Measurements from ENCODE around the gene PRR29.

Gene PRR29

GRCh38 chr17:64008346-64008745 is 10.2 kb downstream of the PRR29 start:
- CTCF ChIA-PET, result interaction anchor here (1.8 kb wide), 1 partner anchor 14 kb away, joined by 4 read pairs; no protein-coding TSS in a partner anchor
- no peak for DNase-seq (ENCODE audit: extremely low spot score)

GRCh38 chr17:64008830-64009229 is 10.7 kb downstream of the PRR29 start:
- ChIA-PET CTCF (no interaction called here), POLR2A (no interaction called here)
- TF ChIP-seq CTCF (IDR thresholded peaks at IDR 0.05; ENCODE audit: control extremely low read depth, extremely low read depth, low read depth, missing control alignments), result no peak
- DNase-seq (ENCODE audit: extremely low spot score), result no peak

More at GRCh38 chr17:64008346-64008745, 10.2 kb downstream of the PRR29 start:
- TF ChIP-seq CTCF (IDR thresholded peaks at IDR 0.05; ENCODE audit: control extremely low read depth, extremely low read depth, low read depth, missing control alignments), result no peak
- POLR2A ChIA-PET, result no interaction called here

DNA sequence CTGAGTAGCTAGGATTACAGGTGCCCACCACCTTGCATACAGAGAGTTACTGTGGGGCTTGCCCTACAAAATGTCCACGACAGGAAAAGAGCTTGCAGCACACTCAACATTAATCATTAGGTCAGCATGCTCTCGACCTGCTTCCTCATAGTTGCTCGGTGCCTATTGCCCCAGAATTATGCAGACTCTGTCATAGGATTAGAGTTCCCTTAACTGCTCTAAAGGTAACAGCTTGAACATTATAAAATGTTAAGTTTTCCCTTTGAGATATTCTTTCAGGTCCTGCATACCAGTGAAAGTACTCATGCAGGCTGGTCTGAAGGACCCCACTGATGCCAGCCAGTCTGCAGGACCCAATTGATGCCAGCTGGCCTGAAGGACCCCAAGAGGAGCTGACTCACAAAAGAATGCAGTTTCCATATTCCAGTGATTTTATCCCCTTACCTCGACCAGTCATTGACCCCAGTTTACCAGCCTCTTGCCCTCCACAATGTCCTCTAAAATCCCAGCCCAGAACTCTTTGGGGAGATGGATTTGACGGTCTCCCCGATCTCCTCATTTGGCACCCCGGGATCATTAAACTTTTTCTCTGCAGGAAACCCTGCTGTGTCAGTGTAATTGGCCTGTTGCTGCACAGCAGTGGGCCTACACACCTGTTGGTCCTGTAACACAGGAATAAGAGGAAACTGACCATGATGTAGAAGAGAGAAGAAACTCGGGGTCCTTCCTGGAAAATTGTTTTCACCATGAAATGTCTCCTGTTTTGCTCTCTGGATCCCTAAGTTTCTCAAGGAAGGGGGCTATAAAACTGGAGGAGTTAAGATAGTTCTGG is 11.6 kb downstream of the PRR29 start:
- ChIA-PET CTCF (interaction anchor here (1.2 kb wide), 1 partner anchor 90 kb away, joined by 4 read pairs; no protein-coding TSS in a partner anchor), POLR2A (no interaction called here)
- no peak for DNase-seq (ENCODE audit: extremely low spot score)
- no peak for TF ChIP-seq CTCF (IDR thresholded peaks at IDR 0.05; ENCODE audit: control extremely low read depth, extremely low read depth, low read depth, missing control alignments)

DNA sequence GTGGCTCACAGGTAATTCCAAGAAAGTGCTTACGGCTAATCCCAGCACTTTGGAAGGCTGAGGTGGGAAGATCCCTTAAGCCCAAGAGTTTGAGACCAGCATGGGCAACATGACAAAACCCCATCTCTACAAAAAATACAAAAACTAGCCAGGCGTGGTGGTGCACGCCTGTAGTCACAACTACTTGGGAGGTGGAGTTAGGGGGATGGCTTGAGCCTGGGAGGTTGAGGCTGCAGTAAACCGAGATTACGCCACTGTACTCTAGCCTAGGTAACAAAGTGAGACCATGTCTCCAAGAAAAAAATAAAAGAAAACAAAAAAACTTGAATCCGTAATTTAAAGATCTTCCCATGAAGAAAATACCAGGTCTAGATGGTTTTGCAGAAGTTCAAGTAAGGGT is 17.3 kb downstream of the PRR29 start:
- ChIA-PET CTCF (no interaction called here), POLR2A (no interaction called here)
- no peak for TF ChIP-seq CTCF (IDR thresholded peaks at IDR 0.05; ENCODE audit: control extremely low read depth, extremely low read depth, low read depth, missing control alignments)
- no peak for DNase-seq (ENCODE audit: extremely low spot score)

- ChIA-PET POLR2A (interaction anchor here (1.1 kb wide), 1 partner anchor 130 kb away, joined by 4 read pairs; no protein-coding TSS in a partner anchor), CTCF (interaction anchor here (1.0 to 6.4 kb wide), 22 partner anchors 9 to 167 kb away, joined by 3 to 71 read pairs (median 4); partner anchors contain the start of gene GH1)
- DNase-seq (ENCODE audit: extremely low spot score), result no peak
- peak; percentile 33 for TF ChIP-seq CTCF (IDR thresholded peaks at IDR 0.05; ENCODE audit: control extremely low read depth, extremely low read depth, low read depth, missing control alignments)
These were observed 18.2 kb downstream of the PRR29 start for GRCh38 chr17:64016231-64016784.

- CTCF ChIA-PET, result interaction anchor here (1.0 to 6.4 kb wide), 22 partner anchors 9 to 168 kb away, joined by 3 to 71 read pairs (median 4); partner anchors contain the start of gene GH1
- POLR2A ChIA-PET, result interaction anchor here (1.0 to 1.1 kb wide), 2 partner anchors 113 to 129 kb away, joined by 4 read pairs; partner anchors contain the start of gene ERN1
- DNase-seq (ENCODE audit: extremely low spot score), result no peak
- no peak for TF ChIP-seq CTCF (IDR thresholded peaks at IDR 0.05; ENCODE audit: control extremely low read depth, extremely low read depth, low read depth, missing control alignments)
These were observed 18.8 kb downstream of the PRR29 start for GRCh38 chr17:64016974-64017373.

Data from GM10248 (cell line).